ENCODE data around the gene LEMD1. TPM values are rescaled to one million over a fixed set of nuclear protein-coding genes. Genes with fewer than 3 reads are reported as not detected.
"Not testable (repeated sequence)": the region's sequence is repeated elsewhere in the genome, so short reads cannot be mapped to it uniquely, and the experiment has no call there.

The LEMD1 gene
- total RNA-seq, 2 donors from 2014 or later, result not detected

DNA sequence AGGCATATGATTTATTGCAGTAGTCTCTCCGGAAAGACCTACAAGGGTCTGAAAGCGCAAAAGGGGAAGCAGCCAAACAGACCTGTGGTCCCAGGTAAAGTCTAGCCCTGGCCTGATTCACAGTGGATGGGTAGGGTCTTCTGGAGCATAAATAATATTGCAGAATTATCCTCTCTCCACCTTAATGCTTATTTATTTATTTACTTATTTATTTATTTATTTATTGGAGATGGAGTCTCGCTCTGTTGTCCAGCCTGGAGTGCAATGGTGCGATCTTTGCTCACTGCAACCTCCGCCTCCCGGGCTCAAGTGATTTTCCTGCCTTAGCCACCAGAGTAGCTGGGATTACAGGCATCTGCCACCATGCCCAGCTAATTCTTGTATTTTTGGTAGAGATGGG, 53.4 kb downstream of the LEMD1 start:
- no peak for TF ChIP-seq CTCF (IDR thresholded peaks at IDR 0.05)
- peaks cover 17 to 33% of the 10 kb centered on the region in 2 donors for H3K4me1 ChIP-seq (ENCODE audit: control insufficient read depth in 1 of 2, low read depth in 2 of 2)
- no peak for ATAC-seq (ENCODE audit: insufficient number of reproducible peaks, low FRiP score, low read depth)
- no peaks in the 10 kb centered on the region for H3K9me3 ChIP-seq
- H3K36me3 ChIP-seq, result no peaks in the 10 kb centered on the region
- no peak overlapping the region for H3K4me3 ChIP-seq
- no peak for DNase-seq (ENCODE audit: low spot score)
- no peaks in the 10 kb centered on the region for H3K27me3 ChIP-seq (replicated peaks; ENCODE audit: insufficient read depth)
- no peak overlapping the region for H3K27ac ChIP-seq

- no peak overlapping the region for H3K27ac ChIP-seq
- no peak overlapping the region for H3K4me3 ChIP-seq
- H3K9me3 ChIP-seq, result no peaks in the 10 kb centered on the region
- no peaks in the 10 kb centered on the region for H3K27me3 ChIP-seq (replicated peaks; ENCODE audit: insufficient read depth)
- ATAC-seq (ENCODE audit: insufficient number of reproducible peaks, low FRiP score, low read depth) (no peak), DNase-seq (ENCODE audit: low spot score) (no peak)
- TF ChIP-seq CTCF (IDR thresholded peaks at IDR 0.05), result no peak
- H3K36me3 ChIP-seq, result no peaks in the 10 kb centered on the region
- H3K4me1 ChIP-seq (ENCODE audit: control insufficient read depth in 1 of 2, low read depth in 2 of 2), result peaks cover 0 to 15% of the 10 kb centered on the region in 2 donors
These were observed 55.9 kb downstream of the LEMD1 start for GRCh38 chr1:205365945-205366463.

DNA sequence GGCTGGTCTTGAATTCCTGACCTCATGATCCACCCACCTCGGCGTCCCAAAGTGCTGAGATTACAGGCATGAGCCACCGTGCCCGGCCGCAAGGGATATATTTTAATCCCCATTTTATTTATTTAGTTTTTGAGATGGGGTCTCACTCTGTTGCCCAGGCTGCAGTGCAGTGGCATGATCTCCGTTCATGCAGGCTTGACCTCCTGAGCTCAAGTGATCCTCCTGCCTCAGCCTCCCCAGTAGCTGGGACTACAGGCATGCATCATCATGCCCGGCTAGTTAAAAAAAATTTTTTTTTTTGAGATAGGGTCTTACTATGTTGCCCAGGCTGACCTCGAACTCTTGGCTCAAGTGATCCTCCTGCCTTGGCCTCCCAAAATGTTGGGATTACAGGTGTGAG, 56.8 kb downstream of the LEMD1 start:
- not testable (repeated sequence) for H3K27me3 ChIP-seq (replicated peaks; ENCODE audit: insufficient read depth); ATAC-seq (ENCODE audit: insufficient number of reproducible peaks, low FRiP score, low read depth); H3K9me3 ChIP-seq; H3K27ac ChIP-seq; H3K4me3 ChIP-seq; DNase-seq (ENCODE audit: low spot score); H3K36me3 ChIP-seq
- peaks cover 0 to 15% of the 10 kb centered on the region in 2 donors for H3K4me1 ChIP-seq (ENCODE audit: control insufficient read depth in 1 of 2, low read depth in 2 of 2)

GRCh38 chr1:205360891-205361290, 61.0 kb downstream of the LEMD1 start:
- Histone ChIP-seq H3K4me3 (no peak overlapping the region), H3K27me3 (replicated peaks; ENCODE audit: insufficient read depth) (no peaks in the 10 kb centered on the region), H3K4me1 (ENCODE audit: control insufficient read depth in 1 of 2, low read depth in 2 of 2) (peaks cover 0 to 1% of the 10 kb centered on the region in 2 donors), H3K36me3 (no peaks in the 10 kb centered on the region), H3K9me3 (no peaks in the 10 kb centered on the region), H3K27ac (no peak overlapping the region)
- TF ChIP-seq CTCF (IDR thresholded peaks at IDR 0.05), result no peak
- DNase-seq (ENCODE audit: low spot score), result no peak
- ATAC-seq (ENCODE audit: insufficient number of reproducible peaks, low FRiP score, low read depth), result no peak

DNA sequence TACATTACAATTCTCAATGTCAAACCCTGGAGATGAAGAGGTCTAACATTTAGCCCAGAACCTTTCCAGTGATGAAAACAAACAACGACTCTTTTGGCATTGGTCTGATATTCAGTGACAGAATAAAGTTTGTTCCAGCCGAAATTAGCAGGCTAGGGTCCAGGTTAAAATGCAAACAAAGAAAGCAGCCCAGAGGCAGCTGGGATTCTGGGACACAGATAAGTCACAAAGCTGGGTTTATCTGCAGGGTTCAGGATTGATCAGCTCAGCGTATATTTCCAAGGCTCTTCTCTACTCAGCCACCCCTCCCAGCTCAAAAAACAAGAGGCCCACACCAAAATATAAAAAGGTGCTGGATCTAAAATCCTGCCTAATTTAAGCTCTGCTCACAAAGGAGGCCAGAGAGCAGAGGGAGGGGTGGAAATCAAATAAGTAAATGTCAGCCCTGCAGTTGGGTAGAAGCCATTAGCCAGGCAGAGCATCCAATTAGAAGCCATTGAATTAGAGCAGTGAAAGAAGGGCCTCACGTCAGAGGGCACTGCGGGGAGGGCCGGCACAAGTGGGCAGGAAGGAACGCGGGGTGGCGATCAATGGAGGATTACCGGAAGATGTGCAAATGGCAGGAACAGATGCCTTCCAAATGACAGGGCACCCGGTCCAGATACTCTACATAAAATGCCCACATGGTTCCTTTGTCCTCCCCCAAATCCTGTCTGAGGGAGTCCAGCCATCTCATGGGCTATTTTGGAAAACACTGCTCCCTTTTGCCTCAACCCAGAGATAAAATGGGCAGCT, 61.9 kb downstream of the LEMD1 start:
- no peak overlapping the region for H3K27ac ChIP-seq
- TF ChIP-seq CTCF (IDR thresholded peaks at IDR 0.05), result no peak
- DNase-seq (ENCODE audit: low spot score), result no peak
- H3K9me3 ChIP-seq, result no peaks in the 10 kb centered on the region
- no peak for ATAC-seq (ENCODE audit: insufficient number of reproducible peaks, low FRiP score, low read depth)
- H3K36me3 ChIP-seq, result no peaks in the 10 kb centered on the region
- no peaks in the 10 kb centered on the region for H3K27me3 ChIP-seq (replicated peaks; ENCODE audit: insufficient read depth)
- H3K4me3 ChIP-seq, result no peak overlapping the region
- H3K4me1 ChIP-seq (ENCODE audit: control insufficient read depth in 1 of 2, low read depth in 2 of 2), result peaks cover 0 to 2% of the 10 kb centered on the region in 2 donors

All from thoracic aorta (tissue), 2 donors.